Osteoblast (primary cell): ENCODE measurements around the gene SWAP70. TPM values are rescaled to one million over a fixed set of nuclear protein-coding genes. Genes with fewer than 3 reads are reported as not detected.

Source experiments
- DNase-seq: peaks from one replicate; pipeline ENCODE4 v3.0.0; 2011; ENCODE audit warnings: low spot score, mixed read lengths; ENCODE audit not compliant: insufficient read length; ENCODE audit errors: missing footprints
- H2AFZ ChIP-seq: 2 replicates; pipeline ENCODE4 v1.6.0; 2011; ENCODE audit warnings: mild to moderate bottlenecking, low read length
- H3K27ac ChIP-seq: 2 replicates; pipeline ENCODE4 v1.5.1; 2011; ENCODE audit warnings: mild to moderate bottlenecking, low read depth, low read length, moderate library complexity
- H3K27me3 ChIP-seq: 2 replicates; pipeline ENCODE4 v1.6.0; 2012; ENCODE audit warnings: mild to moderate bottlenecking, control low read depth, inconsistent platforms, low read length, moderate library complexity; ENCODE audit not compliant: insufficient read depth
- H3K36me3 ChIP-seq: 2 replicates; pipeline ENCODE4 v1.5.1; 2011; ENCODE audit warnings: mild to moderate bottlenecking, low read length, control low read depth, moderate library complexity; ENCODE audit not compliant: insufficient read depth
- H3K4me1 ChIP-seq: 2 replicates; pipeline ENCODE4 v1.5.1; 2011; ENCODE audit warnings: mild to moderate bottlenecking, low read length, control low read depth, moderate library complexity; ENCODE audit not compliant: insufficient read depth
- H3K4me2 ChIP-seq: 2 replicates; pipeline ENCODE4 v1.6.0; 2011; ENCODE audit warnings: mild to moderate bottlenecking, low read length; ENCODE audit not compliant: insufficient read depth
- H3K4me3 ChIP-seq: fragments of 200-600 bp; sonication (generic); 3 replicates; pipeline ENCODE4 v1.5.1; 2012; ENCODE audit warnings: mild to moderate bottlenecking, low read length, inconsistent platforms; ENCODE audit not compliant: insufficient read depth
- H3K79me2 ChIP-seq: 2 replicates; pipeline ENCODE4 v1.6.0; 2012; ENCODE audit warnings: mild to moderate bottlenecking, low read length, control low read depth, inconsistent platforms; ENCODE audit not compliant: insufficient read depth
- H3K9me3 ChIP-seq: 2 replicates; pipeline ENCODE4 v1.5.1; 2011; ENCODE audit warnings: low read depth, low read length, control low read depth
- H4K20me1 ChIP-seq: 2 replicates; pipeline ENCODE4 v1.6.0; 2012; ENCODE audit warnings: mild to moderate bottlenecking, low read length, control low read depth; ENCODE audit not compliant: insufficient read depth
- CTCF ChIP-seq: IDR thresholded peaks from 2 replicates; pipeline ENCODE4 v1.5.1; 2011; ENCODE audit warnings: mild to moderate bottlenecking, low read depth, low read length, moderate library complexity; ENCODE audit errors: extremely low read depth
- total RNA-seq: library from RNA; depleted of rRNA; stranded (reverse); fragments of >200 nt; gene quantifications from 2 replicates; pipeline ENCODE4 v1.2.3, GENCODE V29; 2012

SWAP70 gene
- total RNA-seq, 1 donor = 62.2 TPM

GRCh38 chr11:9772218-9772617 lies 108.3 kb downstream of the SWAP70 start:
- H2AFZ ChIP-seq = no peak overlapping the region
- no peak overlapping the region for H3K4me2 ChIP-seq
- H3K36me3 ChIP-seq = no peaks in the 10 kb centered on the region
- no peaks in the 10 kb centered on the region for H3K27me3 ChIP-seq
- peaks cover 30% of the 10 kb centered on the region for H3K4me1 ChIP-seq
- no peak for TF ChIP-seq CTCF
- DNase-seq = no peak
- no peaks in the 10 kb centered on the region for H3K9me3 ChIP-seq
- H3K27ac ChIP-seq = no peak overlapping the region
- H3K79me2 ChIP-seq = peaks cover 4% of the 10 kb centered on the region
- no peak overlapping the region for H3K4me3 ChIP-seq
- H4K20me1 ChIP-seq = no peaks in the 10 kb centered on the region

- Histone ChIP-seq H3K4me1 (peaks cover 30% of the 10 kb centered on the region), H4K20me1 (no peaks in the 10 kb centered on the region), H3K27ac (peak overlapping the region; percentile 66), H3K27me3 (no peaks in the 10 kb centered on the region), H3K79me2 (peaks cover 8% of the 10 kb centered on the region), H3K4me2 (no peak overlapping the region), H3K9me3 (no peaks in the 10 kb centered on the region), H3K36me3 (peaks cover 9% of the 10 kb centered on the region), H3K4me3 (no peak overlapping the region), H2AFZ (no peak overlapping the region)
- TF ChIP-seq CTCF = no peak
- no peak for DNase-seq
These were observed 109.6 kb downstream of the SWAP70 start for GRCh38 chr11:9773524-9773923.

- no peak overlapping the region for H2AFZ ChIP-seq
- no peaks in the 10 kb centered on the region for H4K20me1 ChIP-seq
- peak overlapping the region; percentile 66 for H3K27ac ChIP-seq
- H3K4me3 ChIP-seq = no peak overlapping the region
- no peaks in the 10 kb centered on the region for H3K27me3 ChIP-seq
- no peaks in the 10 kb centered on the region for H3K9me3 ChIP-seq
- H3K4me2 ChIP-seq = peak overlapping the region; percentile 40
- peaks cover 9% of the 10 kb centered on the region for H3K36me3 ChIP-seq
- no peak for DNase-seq
- peaks cover 30% of the 10 kb centered on the region for H3K4me1 ChIP-seq
- TF ChIP-seq CTCF = no peak
- H3K79me2 ChIP-seq = peaks cover 8% of the 10 kb centered on the region
These were observed 110.2 kb downstream of the SWAP70 start for GRCh38 chr11:9774109-9774508.

- Histone ChIP-seq H3K4me2 (peak overlapping the region; percentile 40), H3K4me3 (no peak overlapping the region), H2AFZ (no peak overlapping the region), H3K9me3 (no peaks in the 10 kb centered on the region), H3K4me1 (peaks cover 30% of the 10 kb centered on the region), H3K27me3 (no peaks in the 10 kb centered on the region), H4K20me1 (no peaks in the 10 kb centered on the region), H3K79me2 (peaks cover 8% of the 10 kb centered on the region), H3K27ac (peak overlapping the region; percentile 66), H3K36me3 (peaks cover 16% of the 10 kb centered on the region)
- peak; percentile 95 for DNase-seq
- no peak for TF ChIP-seq CTCF
These were observed 110.9 kb downstream of the SWAP70 start for GRCh38 chr11:9774591-9775397.
